GM23338 (cell line): ENCODE data around the gene CRACDL. TPM values are rescaled to one million over a fixed set of nuclear protein-coding genes. Genes with fewer than 3 reads are reported as not detected.

Experiments
- ATAC-seq: fragments of 200-7000 bp; cut with Tn5 transposase; 3 replicates; pipeline ENCODE4 v1.9.1; 2020
- DNase-seq: peaks from one replicate; pipeline ENCODE4 v3.0.0-alpha.2; 2015; ENCODE audit warnings: low spot score
- H2AFZ ChIP-seq: fragments of 200-600 bp; sonication (generic); 2 replicates; pipeline ENCODE4 v1.8.0; 2016; ENCODE audit warnings: antibody characterized with exemption, mild to moderate bottlenecking, moderate library complexity
- H3F3A ChIP-seq: fragments of 200-600 bp; sonication (generic); replicated peaks from 2 replicates; pipeline ENCODE4 v1.8.0; 2017; ENCODE audit warnings: antibody characterized with exemption, mixed run types, low read depth
- H3K27ac ChIP-seq: fragments of 200-600 bp; sonication (generic); 2 replicates; pipeline ENCODE4 v1.6.1; 2016; ENCODE audit warnings: low read depth
- H3K27me3 ChIP-seq: fragments of 200-600 bp; sonication (generic); 2 replicates; pipeline ENCODE4 v1.8.0; 2016; ENCODE audit warnings: mild to moderate bottlenecking, mixed run types, moderate library complexity; ENCODE audit not compliant: insufficient read depth
- H3K36me3 ChIP-seq: fragments of 200-600 bp; sonication (generic); 2 replicates; pipeline ENCODE4 v1.8.0; 2016; ENCODE audit warnings: mild to moderate bottlenecking; ENCODE audit not compliant: insufficient read depth
- H3K4me1 ChIP-seq: fragments of 200-600 bp; sonication (generic); 2 replicates; pipeline ENCODE4 v1.8.0; 2016; ENCODE audit warnings: mild to moderate bottlenecking, moderate library complexity; ENCODE audit not compliant: insufficient read depth
- H3K4me2 ChIP-seq: fragments of 200-600 bp; sonication (generic); 2 replicates; pipeline ENCODE4 v1.7.1; 2017; ENCODE audit warnings: mixed run types
- H3K4me3 ChIP-seq: fragments of 200-600 bp; sonication (generic); 2 replicates; pipeline ENCODE4 v1.6.1; 2016; ENCODE audit warnings: mixed run types
- H3K79me2 ChIP-seq: fragments of 200-600 bp; sonication (generic); replicated peaks from 2 replicates; pipeline ENCODE4 v1.8.0; 2017; ENCODE audit warnings: mild to moderate bottlenecking; ENCODE audit not compliant: insufficient read depth
- H3K9me2 ChIP-seq: fragments of 200-600 bp; sonication (generic); 2 replicates; pipeline ENCODE4 v1.8.0; 2017; ENCODE audit not compliant: insufficient read depth
- H4K20me1 ChIP-seq: fragments of 200-600 bp; sonication (generic); replicated peaks from 2 replicates; pipeline ENCODE4 v1.8.0; 2017; ENCODE audit warnings: mild to moderate bottlenecking; ENCODE audit not compliant: insufficient read depth
- H3K27ac Mint-ChIP-seq: 2 replicates; pipeline ENCODE4 v1.8.0; 2020; ENCODE audit warnings: inconsistent platforms, mild to moderate bottlenecking, moderate library complexity, mixed read lengths
- H3K27me3 Mint-ChIP-seq: 3 replicates; pipeline ENCODE4 v1.8.0; 2022; ENCODE audit warnings: low read depth, mild to moderate bottlenecking, moderate library complexity, mixed read lengths, inconsistent platforms; ENCODE audit not compliant: insufficient read depth, poor library complexity
- H3K36me3 Mint-ChIP-seq: 3 replicates; pipeline ENCODE4 v1.8.0; 2021; ENCODE audit warnings: low read depth, mild to moderate bottlenecking, inconsistent platforms, moderate library complexity, mixed read lengths
- H3K4me1 Mint-ChIP-seq: 3 replicates; pipeline ENCODE4 v1.8.0; 2020; ENCODE audit warnings: mild to moderate bottlenecking, inconsistent platforms, mixed read lengths
- H3K4me3 Mint-ChIP-seq: 3 replicates; pipeline ENCODE4 v1.8.0; 2021; ENCODE audit warnings: moderate library complexity, mild to moderate bottlenecking, inconsistent platforms, mixed read lengths
- H3K9me3 Mint-ChIP-seq: 3 replicates; pipeline ENCODE4 v1.8.0; 2020; ENCODE audit warnings: moderate library complexity, mild to moderate bottlenecking, inconsistent platforms, mixed read lengths
- CREB1 ChIP-seq: fragments of 250-450 bp; sonication (Bioruptor Pico); IDR thresholded peaks from 2 replicates; pipeline ENCODE4 v1.5.0; 2020; ENCODE audit warnings: low read depth, mild to moderate bottlenecking, moderate library complexity
- CTCF ChIP-seq, 2 experiments: fragments of 200-600 bp in 1 of 2; sonication (generic) in 1 of 2; conservative IDR thresholded peaks; 2 replicates each; pipeline versions ENCODE4 v1.5.1 to v1.6.1; 2016 to 2017; ENCODE audit warnings: antibody characterized with exemption in 2 of 2, low read depth in 2 of 2, mild to moderate bottlenecking in 2 of 2, moderate library complexity in 1 of 2
- EZH2phosphoT487 ChIP-seq: fragments of 200-600 bp; sonication (generic); IDR thresholded peaks from one replicate; pipeline ENCODE4 v1.8.1; 2018; ENCODE audit warnings: antibody characterized with exemption; ENCODE audit not compliant: unreplicated experiment
- JUNB ChIP-seq: IDR thresholded peaks from one replicate; pipeline ENCODE4 v1.6.1; 2016; ENCODE audit warnings: antibody characterized with exemption; ENCODE audit not compliant: unreplicated experiment
- NANOG ChIP-seq: IDR thresholded peaks from 2 replicates; pipeline ENCODE4 v1.6.1; 2016; ENCODE audit warnings: antibody characterized with exemption, borderline replicate concordance
- POLR2AphosphoS5 ChIP-seq: IDR thresholded peaks from 2 replicates; pipeline ENCODE4 v1.6.1; 2016; ENCODE audit warnings: antibody characterized with exemption, low read depth
- STAT1 ChIP-seq: IDR thresholded peaks from one replicate; pipeline ENCODE4 v1.6.1; 2016; ENCODE audit warnings: antibody characterized with exemption; ENCODE audit not compliant: unreplicated experiment
- ZNF114 ChIP-seq: fragments of 250-450 bp; sonication (Bioruptor Pico); IDR thresholded peaks from 2 replicates; pipeline ENCODE4 v1.5.0; 2020; ENCODE audit warnings: mild to moderate bottlenecking, moderate library complexity
- ZNF331 ChIP-seq: fragments of 250-450 bp; sonication (Bioruptor Pico); IDR thresholded peaks from 2 replicates; pipeline ENCODE4 v1.5.0; 2020; ENCODE audit warnings: low read depth, mild to moderate bottlenecking, moderate library complexity
- polyA plus RNA-seq: library from polyadenylated mRNA; unstranded; fragments of >200 nt; fragmentation: Nextera tagmentation; extraction: Ambion mirVana; gene quantifications from 2 replicates; pipeline ENCODE4 v1.2.1, GENCODE V29; 2016
- total RNA-seq: library from RNA; depleted of rRNA; stranded (reverse); fragments of >200 nt; shearing (Covaris generic); gene quantifications from 2 replicates; pipeline ENCODE4 v1.2.3, GENCODE V29; 2014
- TF ChIP-seq, protein P1 (sequence below): fragments of 250-450 bp; sonication (Bioruptor Pico); IDR thresholded peaks from 2 replicates; pipeline ENCODE4 v1.5.0; 2020; ENCODE audit warnings: mild to moderate bottlenecking, moderate library complexity
- TF ChIP-seq, protein P2 (sequence below): IDR thresholded peaks from one replicate; pipeline ENCODE4 v1.6.1; 2018; ENCODE audit warnings: antibody characterized with exemption; ENCODE audit not compliant: unreplicated experiment

CRACDL gene
- total and polyA plus RNA-seq, 2 experiments from 2014 or later = 0.14 to 0.16 TPM

DNA sequence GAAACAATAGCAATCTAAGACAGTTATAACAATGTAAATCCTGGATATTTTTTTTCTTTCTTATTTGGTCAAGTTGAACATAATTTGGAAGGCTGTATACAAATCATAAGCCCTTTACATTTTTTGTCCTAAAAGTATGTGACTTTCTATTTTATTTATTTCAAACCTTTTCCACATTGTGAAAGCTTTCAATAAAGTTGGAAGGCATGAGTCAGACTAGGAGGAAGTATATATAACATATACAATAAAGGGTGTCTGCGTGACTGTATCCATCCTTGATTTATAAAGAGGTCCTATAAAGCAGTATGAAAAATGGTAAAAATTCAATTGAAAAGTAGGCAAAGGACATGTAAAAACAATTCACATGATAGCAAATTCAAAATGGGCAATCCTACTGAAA is 44.4 kb downstream of the CRACDL start (continued):
- TF ChIP-seq CTCF (conservative IDR thresholded peaks at IDR 0.05; ENCODE audit: low read depth in 2 of 2) (no peak), STAT1 (no peak)
- TF ChIP-seq, protein P1, sequence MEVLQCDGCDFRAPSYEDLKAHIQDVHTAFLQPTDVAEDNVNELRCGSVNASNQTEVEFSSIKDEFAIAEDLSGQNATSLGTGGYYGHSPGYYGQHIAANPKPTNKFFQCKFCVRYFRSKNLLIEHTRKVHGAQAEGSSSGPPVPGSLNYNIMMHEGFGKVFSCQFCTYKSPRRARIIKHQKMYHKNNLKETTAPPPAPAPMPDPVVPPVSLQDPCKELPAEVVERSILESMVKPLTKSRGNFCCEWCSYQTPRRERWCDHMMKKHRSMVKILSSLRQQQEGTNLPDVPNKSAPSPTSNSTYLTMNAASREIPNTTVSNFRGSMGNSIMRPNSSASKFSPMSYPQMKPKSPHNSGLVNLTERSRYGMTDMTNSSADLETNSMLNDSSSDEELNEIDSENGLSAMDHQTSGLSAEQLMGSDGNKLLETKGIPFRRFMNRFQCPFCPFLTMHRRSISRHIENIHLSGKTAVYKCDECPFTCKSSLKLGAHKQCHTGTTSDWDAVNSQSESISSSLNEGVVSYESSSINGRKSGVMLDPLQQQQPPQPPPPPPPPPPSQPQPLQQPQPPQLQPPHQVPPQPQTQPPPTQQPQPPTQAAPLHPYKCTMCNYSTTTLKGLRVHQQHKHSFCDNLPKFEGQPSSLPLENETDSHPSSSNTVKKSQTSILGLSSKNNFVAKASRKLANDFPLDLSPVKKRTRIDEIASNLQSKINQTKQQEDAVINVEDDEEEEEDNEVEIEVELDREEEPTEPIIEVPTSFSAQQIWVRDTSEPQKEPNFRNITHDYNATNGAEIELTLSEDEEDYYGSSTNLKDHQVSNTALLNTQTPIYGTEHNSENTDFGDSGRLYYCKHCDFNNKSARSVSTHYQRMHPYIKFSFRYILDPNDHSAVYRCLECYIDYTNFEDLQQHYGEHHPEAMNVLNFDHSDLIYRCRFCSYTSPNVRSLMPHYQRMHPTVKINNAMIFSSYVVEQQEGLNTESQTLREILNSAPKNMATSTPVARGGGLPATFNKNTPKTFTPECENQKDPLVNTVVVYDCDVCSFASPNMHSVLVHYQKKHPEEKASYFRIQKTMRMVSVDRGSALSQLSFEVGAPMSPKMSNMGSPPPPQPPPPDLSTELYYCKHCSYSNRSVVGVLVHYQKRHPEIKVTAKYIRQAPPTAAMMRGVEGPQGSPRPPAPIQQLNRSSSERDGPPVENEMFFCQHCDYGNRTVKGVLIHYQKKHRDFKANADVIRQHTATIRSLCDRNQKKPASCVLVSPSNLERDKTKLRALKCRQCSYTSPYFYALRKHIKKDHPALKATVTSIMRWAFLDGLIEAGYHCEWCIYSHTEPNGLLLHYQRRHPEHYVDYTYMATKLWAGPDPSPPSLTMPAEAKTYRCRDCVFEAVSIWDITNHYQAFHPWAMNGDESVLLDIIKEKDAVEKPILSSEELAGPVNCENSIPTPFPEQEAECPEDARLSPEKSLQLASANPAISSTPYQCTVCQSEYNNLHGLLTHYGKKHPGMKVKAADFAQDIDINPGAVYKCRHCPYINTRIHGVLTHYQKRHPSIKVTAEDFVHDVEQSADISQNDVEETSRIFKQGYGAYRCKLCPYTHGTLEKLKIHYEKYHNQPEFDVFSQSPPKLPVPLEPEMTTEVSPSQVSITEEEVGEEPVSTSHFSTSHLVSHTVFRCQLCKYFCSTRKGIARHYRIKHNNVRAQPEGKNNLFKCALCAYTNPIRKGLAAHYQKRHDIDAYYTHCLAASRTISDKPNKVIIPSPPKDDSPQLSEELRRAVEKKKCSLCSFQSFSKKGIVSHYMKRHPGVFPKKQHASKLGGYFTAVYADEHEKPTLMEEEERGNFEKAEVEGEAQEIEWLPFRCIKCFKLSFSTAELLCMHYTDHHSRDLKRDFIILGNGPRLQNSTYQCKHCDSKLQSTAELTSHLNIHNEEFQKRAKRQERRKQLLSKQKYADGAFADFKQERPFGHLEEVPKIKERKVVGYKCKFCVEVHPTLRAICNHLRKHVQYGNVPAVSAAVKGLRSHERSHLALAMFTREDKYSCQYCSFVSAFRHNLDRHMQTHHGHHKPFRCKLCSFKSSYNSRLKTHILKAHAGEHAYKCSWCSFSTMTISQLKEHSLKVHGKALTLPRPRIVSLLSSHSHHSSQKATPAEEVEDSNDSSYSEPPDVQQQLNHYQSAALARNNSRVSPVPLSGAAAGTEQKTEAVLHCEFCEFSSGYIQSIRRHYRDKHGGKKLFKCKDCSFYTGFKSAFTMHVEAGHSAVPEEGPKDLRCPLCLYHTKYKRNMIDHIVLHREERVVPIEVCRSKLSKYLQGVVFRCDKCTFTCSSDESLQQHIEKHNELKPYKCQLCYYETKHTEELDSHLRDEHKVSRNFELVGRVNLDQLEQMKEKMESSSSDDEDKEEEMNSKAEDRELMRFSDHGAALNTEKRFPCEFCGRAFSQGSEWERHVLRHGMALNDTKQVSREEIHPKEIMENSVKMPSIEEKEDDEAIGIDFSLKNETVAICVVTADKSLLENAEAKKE (CRISPR knock-in tag) = no peak

DNA sequence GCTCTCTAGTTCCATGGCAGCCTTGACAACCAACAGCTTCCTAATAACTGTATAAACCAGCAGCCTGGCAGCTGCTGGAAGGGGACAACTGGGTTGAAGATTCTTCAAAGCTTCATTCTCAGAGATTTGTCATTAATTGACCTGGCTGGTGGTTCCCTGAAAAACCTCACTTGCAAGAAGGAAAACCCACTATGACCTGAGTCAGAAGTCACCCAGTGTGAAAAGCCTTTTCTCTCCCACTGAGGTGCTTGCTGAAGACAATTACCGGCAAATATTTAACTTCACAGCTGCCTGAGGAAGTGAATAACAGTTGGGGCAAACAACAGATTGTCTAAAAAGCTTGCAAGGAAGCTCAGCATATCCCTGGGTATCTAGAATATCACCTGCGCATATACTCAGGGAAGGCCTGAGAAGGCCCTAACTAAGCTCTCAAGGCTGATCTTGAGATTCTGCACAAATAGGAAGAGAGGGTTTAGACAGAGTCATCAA is 49.9 kb downstream of the CRACDL start:
- H3K4me3 ChIP-seq = no peak overlapping the region
- H3K36me3 ChIP-seq = 0 out of 2 replicates have a peak, but pooled peaks cover 8% of the 10 kb centered on the region
- H3K27ac Mint-ChIP-seq = no peak overlapping the region
- H3K4me2 ChIP-seq = no peak overlapping the region
- peaks cover 2% of the 10 kb centered on the region for H3K27me3 Mint-ChIP-seq
- H3K9me3 Mint-ChIP-seq = peaks cover 33% of the 10 kb centered on the region
- H3K27me3 ChIP-seq = no peaks in the 10 kb centered on the region
- H3K27ac ChIP-seq = no peak overlapping the region
- no peaks in the 10 kb centered on the region for H3K79me2 ChIP-seq
- no peak overlapping the region for H2AFZ ChIP-seq
- DNase-seq = no peak
- no peaks in the 10 kb centered on the region for H3F3A ChIP-seq
- no peak for ATAC-seq
- H3K4me1 ChIP-seq = no peaks in the 10 kb centered on the region
- H3K36me3 Mint-ChIP-seq = peaks cover 14% of the 10 kb centered on the region; the same call in 2 of the 3 replicates
- no peaks in the 10 kb centered on the region for H3K9me2 ChIP-seq
- H3K4me1 Mint-ChIP-seq = no peaks in the 10 kb centered on the region
- no peaks in the 10 kb centered on the region for H4K20me1 ChIP-seq
- no peak overlapping the region for H3K4me3 Mint-ChIP-seq
- no peak for TF ChIP-seq CREB1
- TF ChIP-seq ZNF331 = no peak
- TF ChIP-seq EZH2phosphoT487 = no peak
- no peak for TF ChIP-seq POLR2AphosphoS5
- no peak for TF ChIP-seq JUNB
- TF ChIP-seq, protein P2, sequence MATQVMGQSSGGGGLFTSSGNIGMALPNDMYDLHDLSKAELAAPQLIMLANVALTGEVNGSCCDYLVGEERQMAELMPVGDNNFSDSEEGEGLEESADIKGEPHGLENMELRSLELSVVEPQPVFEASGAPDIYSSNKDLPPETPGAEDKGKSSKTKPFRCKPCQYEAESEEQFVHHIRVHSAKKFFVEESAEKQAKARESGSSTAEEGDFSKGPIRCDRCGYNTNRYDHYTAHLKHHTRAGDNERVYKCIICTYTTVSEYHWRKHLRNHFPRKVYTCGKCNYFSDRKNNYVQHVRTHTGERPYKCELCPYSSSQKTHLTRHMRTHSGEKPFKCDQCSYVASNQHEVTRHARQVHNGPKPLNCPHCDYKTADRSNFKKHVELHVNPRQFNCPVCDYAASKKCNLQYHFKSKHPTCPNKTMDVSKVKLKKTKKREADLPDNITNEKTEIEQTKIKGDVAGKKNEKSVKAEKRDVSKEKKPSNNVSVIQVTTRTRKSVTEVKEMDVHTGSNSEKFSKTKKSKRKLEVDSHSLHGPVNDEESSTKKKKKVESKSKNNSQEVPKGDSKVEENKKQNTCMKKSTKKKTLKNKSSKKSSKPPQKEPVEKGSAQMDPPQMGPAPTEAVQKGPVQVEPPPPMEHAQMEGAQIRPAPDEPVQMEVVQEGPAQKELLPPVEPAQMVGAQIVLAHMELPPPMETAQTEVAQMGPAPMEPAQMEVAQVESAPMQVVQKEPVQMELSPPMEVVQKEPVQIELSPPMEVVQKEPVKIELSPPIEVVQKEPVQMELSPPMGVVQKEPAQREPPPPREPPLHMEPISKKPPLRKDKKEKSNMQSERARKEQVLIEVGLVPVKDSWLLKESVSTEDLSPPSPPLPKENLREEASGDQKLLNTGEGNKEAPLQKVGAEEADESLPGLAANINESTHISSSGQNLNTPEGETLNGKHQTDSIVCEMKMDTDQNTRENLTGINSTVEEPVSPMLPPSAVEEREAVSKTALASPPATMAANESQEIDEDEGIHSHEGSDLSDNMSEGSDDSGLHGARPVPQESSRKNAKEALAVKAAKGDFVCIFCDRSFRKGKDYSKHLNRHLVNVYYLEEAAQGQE = no peak
- no peak for TF ChIP-seq NANOG
- no peak for TF ChIP-seq STAT1
- TF ChIP-seq ZNF114 = no peak
